Lower leg skin (tissue), 4 donors: ENCODE results near the gene SORCS2. TPM values are rescaled to one million over a fixed set of nuclear protein-coding genes. Genes with fewer than 3 reads are reported as not detected.

Experiments
- DNase-seq, 2 donors: peaks; one replicate each; pipeline ENCODE4 v3.0.0-alpha.2; 2019; ENCODE audit warnings: low spot score in 2 of 2
- H3K4me3 ChIP-seq: fragments of 200-600 bp; sonication (generic); 2 replicates; pipeline ENCODE4 v1.5.1; 2017; ENCODE audit warnings: mild to moderate bottlenecking, low read depth; ENCODE audit not compliant: poor library complexity, severe bottlenecking
- CTCF ChIP-seq, 3 donors: fragments of 450-650 bp; IDR thresholded peaks; one replicate each; pipeline ENCODE4 v1.5.1; 2016; ENCODE audit warnings: antibody characterized with exemption in 3 of 3, mild to moderate bottlenecking in 3 of 3, moderate library complexity in 2 of 3
- POLR2A ChIP-seq, 2 donors: fragments of 450-650 bp; IDR thresholded peaks; one replicate each; pipeline ENCODE4 v1.6.1; 2016 to 2017; ENCODE audit warnings: antibody characterized with exemption in 2 of 2, mild to moderate bottlenecking in 1 of 2, moderate library complexity in 1 of 2
- WGBS, 2 donors: methylation state at CpG; one replicate each; pipeline ENCODE4 v1.1.5; 2018; 5-methylcytosine and 5-hydroxymethylcytosine counted together
- intact Hi-C: fragments of 100-400 bp; cut with DNase I; formaldehyde crosslinking; loops from one replicate; pipeline ENCODE4 v1.15.0; 2023; ENCODE audit warnings: low total_unique reads
- total RNA-seq, 4 donors: library from RNA; depleted of rRNA; stranded (reverse); fragments of >200 nt; gene quantifications; one replicate each; pipeline ENCODE4 v1.1.0, GENCODE V29; 2016

The SORCS2 gene
- total RNA-seq, 4 donors from 2014 or later: 1.1 to 6.4 (median 1.5) TPM

- intact Hi-C loops: no loop called here
- TF ChIP-seq CTCF (IDR thresholded peaks at IDR 0.05) (no peak), POLR2A (IDR thresholded peaks at IDR 0.05) (no peak)
- no peak overlapping the region for H3K4me3 ChIP-seq
- WGBS, 2 donors: 91% methylated on average over 13 of the region's 13 CpGs
- no peak for DNase-seq
These were observed 50.4 kb downstream of the SORCS2 start for GRCh38 chr4:7242766-7243165.

- intact Hi-C loops: no loop called here
- no peak for DNase-seq
- WGBS, 2 donors: 69 to 70% methylated on average over 17 to 21 of the region's 21 CpGs
- no peak overlapping the region for H3K4me3 ChIP-seq
- no peak for TF ChIP-seq POLR2A (IDR thresholded peaks at IDR 0.05)
- no peak for TF ChIP-seq CTCF (IDR thresholded peaks at IDR 0.05)
These were observed 51.4 kb downstream of the SORCS2 start for GRCh38 chr4:7243609-7244330.

GRCh38 chr4:7244331-7244665 lies 52.0 kb downstream of the SORCS2 start:
- intact Hi-C loops: no loop called here
- DNase-seq: no peak
- 59 to 72% methylated on average over 15 to 16 of the region's 16 CpGs for WGBS, 2 donors
- no peak overlapping the region for H3K4me3 ChIP-seq
- no peak for TF ChIP-seq CTCF (IDR thresholded peaks at IDR 0.05)
- no peak for TF ChIP-seq POLR2A (IDR thresholded peaks at IDR 0.05)

- intact Hi-C loops: no loop called here
- TF ChIP-seq CTCF (IDR thresholded peaks at IDR 0.05): no peak
- no peak for TF ChIP-seq POLR2A (IDR thresholded peaks at IDR 0.05)
These were observed 52.5 kb downstream of the SORCS2 start for GRCh38 chr4:7244751-7245320.

GRCh38 chr4:7247521-7247920 lies 55.2 kb downstream of the SORCS2 start:
- 74 to 75% methylated on average over 14 to 15 of the region's 15 CpGs for WGBS, 2 donors
- DNase-seq: no peak
- no peak for TF ChIP-seq CTCF (IDR thresholded peaks at IDR 0.05)
- no peak for TF ChIP-seq POLR2A (IDR thresholded peaks at IDR 0.05)
- H3K4me3 ChIP-seq: no peak overlapping the region
- intact Hi-C loops: no loop called here

More at GRCh38 chr4:7244751-7245320, 52.5 kb downstream of the SORCS2 start:
- WGBS, 2 donors: 78 to 92% methylated on average over 12 of the region's 12 CpGs
- no peak for DNase-seq
- H3K4me3 ChIP-seq: no peak overlapping the region
